NCI-H460 (cell line): ENCODE results near the gene OTUD6A. TPM values are rescaled to one million over a fixed set of nuclear protein-coding genes. Genes with fewer than 3 reads are reported as not detected.

Source experiments
- small RNA-seq, 2 experiments: library from RNA; depleted of rRNA; stranded (forward); fragments of <200 nt; gene quantifications; one replicate each; pipeline ENCODE3, GENCODE V24; 2014
- total RNA-seq: library from RNA; depleted of rRNA; stranded (reverse); fragments of >200 nt; shearing (Covaris generic); gene quantifications from 2 replicates; pipeline ENCODE4 v1.2.3, GENCODE V29; 2014; rRNA removed

The OTUD6A gene
- total RNA-seq, 1 experiment from 2014 or later: not detected

Small RNAs within 50 kb of the gene (small RNA-seq; reads per million reads assigned to genes)
- 0.06 to 0.65 reads per million in 2 experiments for gene MIR676

Other genes with a start within 250 kb of the OTUD6A start
- not detected in 2 replicates for gene AWAT2, start 12.5 kb upstream of the OTUD6A start, total RNA-seq
- 72.4 and 89.7 TPM in 2 replicates for gene IGBP1, start 71.0 kb downstream of the OTUD6A start, total RNA-seq
- gene DGAT2L6, start 115.0 kb downstream of the OTUD6A start, total RNA-seq: not detected in 2 replicates
- gene AWAT1, start 172.2 kb downstream of the OTUD6A start, total RNA-seq: not detected in 2 replicates
- not detected in 2 replicates for gene P2RY4, start 197.7 kb downstream of the OTUD6A start, total RNA-seq
- gene ARR3, start 205.9 kb downstream of the OTUD6A start, total RNA-seq: not detected in 2 replicates
- not detected in 2 replicates for gene RAB41, start 219.7 kb downstream of the OTUD6A start, total RNA-seq
- gene PDZD11, start 227.5 kb downstream of the OTUD6A start, total RNA-seq: 67.6 and 77.6 TPM in 2 replicates
- 30.3 and 34.0 TPM in 2 replicates for gene KIF4A, start 227.6 kb downstream of the OTUD6A start, total RNA-seq